HG02884 (cell line): ENCODE data around the gene SLC4A1AP.

ENCODE experiments used
- ATAC-seq: cut with Tn5 transposase; IDR thresholded peaks from one replicate; pipeline ENCODE4 v1.9.1; 2021; ENCODE audit warnings: mild to moderate bottlenecking, moderate library complexity; ENCODE audit not compliant: unreplicated experiment

Gene SLC4A1AP

DNA sequence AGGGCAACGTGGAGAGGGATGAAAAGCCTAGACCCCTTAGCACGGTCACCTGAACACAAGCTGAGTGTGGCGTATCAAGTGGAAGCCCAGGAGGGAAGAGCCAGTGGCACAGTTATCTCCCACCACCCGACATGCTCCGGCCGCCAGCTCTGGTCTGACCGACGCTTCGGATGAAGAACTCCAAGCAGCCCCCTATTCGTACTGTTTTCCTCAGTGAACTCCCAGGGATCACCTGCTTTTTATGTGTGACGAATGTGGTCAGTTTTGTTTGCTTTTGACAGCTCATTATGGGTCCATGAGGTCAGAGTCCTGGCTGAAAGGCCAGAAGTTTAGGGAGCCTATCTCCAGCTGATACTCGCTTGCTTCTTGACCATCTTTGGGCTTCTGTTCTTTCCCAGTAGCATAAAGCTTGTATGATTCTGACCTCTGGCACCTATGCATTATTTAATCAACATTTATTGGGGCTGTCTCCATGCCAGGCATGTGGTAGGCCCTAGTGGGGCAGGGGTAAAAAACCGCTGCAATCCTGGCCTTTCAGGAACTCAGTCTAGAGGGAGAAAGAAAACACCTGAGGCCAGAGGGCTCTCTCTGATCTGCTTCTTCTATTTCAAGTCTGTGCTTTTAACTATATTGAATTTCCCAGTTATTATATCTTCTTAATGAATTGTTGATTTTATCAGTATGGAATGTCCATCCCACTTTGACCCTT, 74.8 kb downstream of the SLC4A1AP start:
- ATAC-seq: no peak

DNA sequence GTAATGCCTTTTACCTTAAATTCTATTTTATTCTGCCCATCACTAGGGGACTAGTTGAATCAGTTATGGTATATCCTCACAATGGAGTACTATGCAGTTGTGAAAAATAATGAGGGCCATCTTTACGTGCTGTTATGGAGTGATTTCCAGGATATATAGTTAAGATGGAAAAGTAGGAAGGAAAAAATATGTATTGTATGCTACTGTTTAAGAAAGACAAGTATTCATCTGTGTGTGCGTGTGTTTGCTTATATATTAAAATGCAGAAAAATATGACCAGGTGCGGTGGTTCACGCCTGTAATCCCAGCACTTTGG, 75.3 kb downstream of the SLC4A1AP start:
- ATAC-seq: no peak

DNA sequence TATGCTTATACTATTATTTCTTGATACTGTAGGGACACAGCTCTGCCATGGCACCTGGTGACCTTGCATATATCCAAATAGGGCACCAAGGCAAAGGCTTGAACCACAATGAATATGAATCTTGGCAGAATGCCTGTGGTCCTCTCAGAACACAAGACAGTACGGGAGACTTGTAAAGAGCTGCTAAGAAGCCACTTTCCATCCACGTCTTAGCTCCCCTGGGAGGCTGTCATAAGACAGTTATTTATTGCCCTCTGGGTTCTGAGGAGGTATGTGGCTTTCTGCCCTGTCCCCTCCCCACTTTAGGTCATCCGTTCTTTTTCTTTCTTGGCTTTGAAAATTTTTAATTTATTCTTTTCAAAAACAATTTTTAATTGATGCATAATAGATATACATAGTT, 78.0 kb downstream of the SLC4A1AP start:
- no peak for ATAC-seq

DNA sequence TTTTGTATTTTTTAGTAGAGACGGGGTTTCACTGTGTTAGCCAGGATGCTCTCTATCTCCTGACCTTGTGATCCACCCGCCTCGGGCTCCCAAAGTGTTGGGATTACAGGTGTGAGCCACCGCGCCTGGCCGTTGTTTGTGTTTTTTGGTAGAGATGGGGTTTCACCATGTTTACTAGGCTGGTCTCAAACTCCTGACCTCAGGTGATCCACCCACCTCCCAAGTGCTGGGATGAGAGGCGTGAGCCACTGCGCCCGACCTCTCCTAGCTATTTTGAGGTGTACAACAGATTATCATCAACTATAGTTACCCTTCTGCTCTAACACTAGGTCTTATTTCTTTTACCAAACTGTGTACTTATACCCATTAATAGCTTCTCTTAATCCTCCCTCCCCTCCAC, 78.9 kb downstream of the SLC4A1AP start:
- ATAC-seq: no peak
